SK-N-SH (cell line): ENCODE results near the gene DROSHA. TPM values are rescaled to one million over a fixed set of nuclear protein-coding genes. Genes with fewer than 3 reads are reported as not detected.
"Not testable (repeated sequence)": the region's sequence is repeated elsewhere in the genome, so short reads cannot be mapped to it uniquely, and the experiment has no call there.

Source experiments
- CTCF ChIA-PET: fragments of 300-600, 350-600 bp; formaldehyde crosslinking; extraction: SDS; loops from one replicate; lab custom pipeline; 2021; lab: Yijun Ruan, JAX
- POLR2A ChIA-PET: fragments of 350-600 bp; sonication (Branson Sonifier 250); formaldehyde crosslinking; extraction: SDS; loops from one replicate; lab custom pipeline; 2020; ENCODE audit warnings: antibody characterized with exemption, inconsistent platforms; lab: Yijun Ruan, JAX
- DNase-seq: peaks from one replicate; pipeline ENCODE4 v3.0.0; 2012
- H2AFZ ChIP-seq: fragments of 200-600 bp; sonication (generic); 2 replicates; pipeline ENCODE4 v1.8.1; 2016; ENCODE audit warnings: antibody characterized with exemption, mild to moderate bottlenecking, low read depth
- H3F3A ChIP-seq: fragments of 200-600 bp; sonication (generic); replicated peaks from 2 replicates; pipeline ENCODE3; 2016; ENCODE audit warnings: antibody characterized with exemption, mild to moderate bottlenecking; ENCODE audit not compliant: insufficient read depth
- H3K27ac ChIP-seq, 2 experiments: fragments of 200-500 bp in 1 of 2; fragments of 200-600 bp in 1 of 2; sonication (Bioruptor generic) in 1 of 2; sonication (generic), shearing (Covaris generic) in 1 of 2; 2 replicates each; pipeline versions ENCODE4 v1.5.1 to v1.6.1; 2014 to 2016; ENCODE audit warnings: low read depth in 2 of 2, inconsistent platforms in 1 of 2, low read length in 1 of 2, mild to moderate bottlenecking in 1 of 2, mixed read lengths in 1 of 2
- H3K27me3 ChIP-seq: fragments of 200-600 bp; sonication (generic), shearing (Covaris generic); 2 replicates; pipeline ENCODE4 v1.6.1; 2016; ENCODE audit warnings: mixed run types; ENCODE audit not compliant: insufficient read depth
- H3K36me3 ChIP-seq, 2 experiments: fragments of 200-500 bp in 1 of 2; fragments of 200-600 bp in 1 of 2; sonication (Bioruptor generic) in 1 of 2; sonication (generic) in 1 of 2; replicated peaks in 1 of 2; 2 replicates each; pipeline versions ENCODE3 to v1.5.1; 2014 to 2016; ENCODE audit warnings: low read length in 1 of 2, mild to moderate bottlenecking in 1 of 2; ENCODE audit not compliant: insufficient read depth in 2 of 2, control insufficient read depth in 1 of 2
- H3K4me1 ChIP-seq, 2 experiments: fragments of 200-500 bp in 1 of 2; fragments of 200-600 bp in 1 of 2; sonication (Bioruptor generic) in 1 of 2; sonication (generic), shearing (Covaris generic) in 1 of 2; 2 replicates each; pipeline versions ENCODE4 v1.5.1 to v1.6.1; 2014 to 2016; ENCODE audit warnings: low read depth in 1 of 2, low read length in 1 of 2, mixed run types in 1 of 2; ENCODE audit not compliant: insufficient read depth in 2 of 2, control insufficient read depth in 1 of 2
- H3K4me2 ChIP-seq: fragments of 200-600 bp; sonication (generic), shearing (Covaris generic); 2 replicates; pipeline ENCODE4 v1.6.1; 2017; ENCODE audit warnings: mixed run types
- H3K4me3 ChIP-seq, 2 experiments: fragments of 200-500 bp in 1 of 2; fragments of 200-600 bp in 1 of 2; sonication (Bioruptor generic) in 1 of 2; sonication (generic), shearing (Covaris generic) in 1 of 2; 2 replicates each; pipeline versions ENCODE4 v1.5.1 to v1.8.1; 2014 to 2016; ENCODE audit warnings: low read depth in 2 of 2, inconsistent platforms in 1 of 2, low read length in 1 of 2, mild to moderate bottlenecking in 1 of 2, mixed read lengths in 1 of 2, moderate library complexity in 1 of 2
- H3K79me2 ChIP-seq: fragments of 200-600 bp; sonication (generic); 2 replicates; pipeline ENCODE4 v1.8.1; 2017; ENCODE audit warnings: mild to moderate bottlenecking; ENCODE audit not compliant: insufficient read depth
- H3K9ac ChIP-seq: fragments of 200-600 bp; sonication (generic); 2 replicates; pipeline ENCODE4 v1.6.1; 2017; ENCODE audit warnings: mixed run types
- H3K9me2 ChIP-seq: fragments of 200-600 bp; sonication (generic); 2 replicates; pipeline ENCODE4 v1.6.1; 2017; ENCODE audit warnings: mixed run types
- H3K9me3 ChIP-seq: fragments of 200-600 bp; sonication (generic); 2 replicates; pipeline ENCODE4 v1.6.1; 2017; ENCODE audit warnings: mixed run types, mild to moderate bottlenecking, moderate library complexity
- H4K20me1 ChIP-seq: fragments of 200-600 bp; sonication (generic); 2 replicates; pipeline ENCODE4 v1.6.1; 2017; ENCODE audit warnings: mild to moderate bottlenecking, mixed run types; ENCODE audit not compliant: insufficient read depth
- EP300 ChIP-seq, 2 experiments: IDR thresholded peaks; 2 replicates each; pipeline versions ENCODE4 v1.4.0 to v1.6.1; 2012; ENCODE audit warnings: borderline replicate concordance in 1 of 2, low read depth in 1 of 2, low read length in 1 of 2
- FOSL2 ChIP-seq: IDR thresholded peaks from 2 replicates; pipeline ENCODE4 v1.4.0; 2012; ENCODE audit warnings: low read depth, mild to moderate bottlenecking, moderate library complexity, borderline replicate concordance
- MAX ChIP-seq: IDR thresholded peaks from 2 replicates; pipeline ENCODE4 v1.4.0; 2012; ENCODE audit warnings: low read depth
- RFX5 ChIP-seq: IDR thresholded peaks from 2 replicates; pipeline ENCODE4 v1.6.1; 2012; ENCODE audit warnings: mild to moderate bottlenecking, improper control_type of control experiment, low read length
- RXRA ChIP-seq: IDR thresholded peaks from 2 replicates; pipeline ENCODE4 v1.4.0; 2012; ENCODE audit warnings: low read depth, mild to moderate bottlenecking, borderline replicate concordance
- TCF12 ChIP-seq: IDR thresholded peaks from 2 replicates; pipeline ENCODE4 v1.4.0; 2012
- TEAD4 ChIP-seq: IDR thresholded peaks from 2 replicates; pipeline ENCODE4 v1.4.0; 2012; ENCODE audit warnings: mild to moderate bottlenecking, borderline replicate concordance; ENCODE audit not compliant: insufficient read depth
- YY1 ChIP-seq: IDR thresholded peaks from 2 replicates; pipeline ENCODE4 v1.4.0; 2012; ENCODE audit warnings: low read depth, mild to moderate bottlenecking
- WGBS: methylation state at CpG from one replicate; pipeline ENCODE4 v1.1.6; 2017; ENCODE audit warnings: low lambda C conversion rate; 5-methylcytosine and 5-hydroxymethylcytosine counted together
- polyA plus RNA-seq, 3 experiments: library from polyadenylated mRNA; depleted of rRNA; stranded (reverse); fragments of >200 nt; gene quantifications; 2 replicates each; pipeline ENCODE4 v1.2.3, GENCODE V29; 2012
- TF ChIP-seq, protein P1 (sequence below): fragments of 150-350 bp; IDR thresholded peaks from 2 replicates; pipeline ENCODE4 v1.6.1; 2016; ENCODE audit warnings: mild to moderate bottlenecking, low read depth, low read length

DROSHA gene
- polyA plus RNA-seq, 1 of the 3 experiments (the other 2 are of a cell fraction), result 49.3 TPM

- H3K9me2 ChIP-seq, result no peaks in the 10 kb centered on the region
- H4K20me1 ChIP-seq, result no peaks in the 10 kb centered on the region
- ChIA-PET CTCF (interaction anchor here (1.1 kb wide), 1 partner anchor 38 kb away, joined by 3 read pairs; no protein-coding TSS in a partner anchor), POLR2A (no interaction called here)
- H2AFZ ChIP-seq, result peak overlapping the region; percentile 35; the same call in 1 of the 2 replicates
- no peak overlapping the region for H3K4me3 ChIP-seq
- peak overlapping the region; percentile 8 to 82; a peak in 3 of 4 replicates for H3K27ac ChIP-seq
- no peaks in the 10 kb centered on the region for H3K79me2 ChIP-seq
- H3K36me3 ChIP-seq, result no peaks in the 10 kb centered on the region
- DNase-seq, result no peak
- TF ChIP-seq YY1 (no peak), TEAD4 (0 out of 2 replicates have a peak, but pooled peaks have one; percentile 2), RFX5 (no peak), RXRA (no peak)
- TF ChIP-seq, protein P1, sequence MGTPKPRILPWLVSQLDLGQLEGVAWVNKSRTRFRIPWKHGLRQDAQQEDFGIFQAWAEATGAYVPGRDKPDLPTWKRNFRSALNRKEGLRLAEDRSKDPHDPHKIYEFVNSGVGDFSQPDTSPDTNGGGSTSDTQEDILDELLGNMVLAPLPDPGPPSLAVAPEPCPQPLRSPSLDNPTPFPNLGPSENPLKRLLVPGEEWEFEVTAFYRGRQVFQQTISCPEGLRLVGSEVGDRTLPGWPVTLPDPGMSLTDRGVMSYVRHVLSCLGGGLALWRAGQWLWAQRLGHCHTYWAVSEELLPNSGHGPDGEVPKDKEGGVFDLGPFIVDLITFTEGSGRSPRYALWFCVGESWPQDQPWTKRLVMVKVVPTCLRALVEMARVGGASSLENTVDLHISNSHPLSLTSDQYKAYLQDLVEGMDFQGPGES, result no peak
- 39% methylated on average over 1 of the region's 1 CpG for WGBS
- peaks cover 11 to 41% of the 10 kb centered on the region in 2 experiments for H3K4me1 ChIP-seq
- H3F3A ChIP-seq, result peaks cover 52% of the 10 kb centered on the region
- H3K27me3 ChIP-seq, result no peaks in the 10 kb centered on the region
- no peaks in the 10 kb centered on the region for H3K9me3 ChIP-seq
- H3K9ac ChIP-seq, result peak overlapping the region; percentile 46; the same call in 1 of the 2 replicates
- H3K4me2 ChIP-seq, result no peak overlapping the region
Observed at GRCh38 chr5:31362529-31362900, 169.4 kb downstream of the DROSHA start.

GRCh38 chr5:31361704-31362528, 170.0 kb downstream of the DROSHA start:
- H3K27ac ChIP-seq, result peak overlapping the region; percentile 53 to 82

More at GRCh38 chr5:31361704-31362528, 170.0 kb downstream of the DROSHA start:
- Histone ChIP-seq H2AFZ (peak overlapping the region; percentile 35), H3F3A (peaks cover 51% of the 10 kb centered on the region)
- H4K20me1 ChIP-seq, DNase-seq, H3K9me2 ChIP-seq: not testable (repeated sequence)
- 0 out of 2 replicates have a peak, but pooled peaks have one; percentile 29 for TF ChIP-seq MAX
- peak; percentile 19; the same call in 1 of the 2 replicates for TF ChIP-seq TCF12
- peak; percentile 79; the same call in 1 of the 2 replicates for TF ChIP-seq YY1
- TF ChIP-seq RXRA, result peak; percentile 78
- peak; percentile 12; the same call in 1 of the 2 replicates for TF ChIP-seq FOSL2
- TF ChIP-seq EP300 (IDR thresholded peaks at IDR 0.05; ENCODE audit: borderline replicate concordance in 1 of 2, low read depth in 1 of 2, low read length in 1 of 2), result peak in 1 of 2 experiments; percentile 42; a peak in 1 of 4 replicates
- TF ChIP-seq, all 33 proteins: peak for 6; not testable (repeated sequence) for 27
- H3K9me3 ChIP-seq, H3K36me3 ChIP-seq, H3K79me2 ChIP-seq, POLR2A ChIA-PET, H3K4me3 ChIP-seq, H3K27me3 ChIP-seq: not testable (repeated sequence)
- H3K9ac ChIP-seq, result peak overlapping the region; percentile 46; the same call in 1 of the 2 replicates
- CTCF ChIA-PET, result interaction anchor here (1.1 kb wide), 1 partner anchor 38 kb away, joined by 3 read pairs; no protein-coding TSS in a partner anchor
- peak overlapping the region; percentile 24; the same call in 1 of the 2 replicates for H3K4me2 ChIP-seq
- 71% methylated on average over 6 of the region's 6 CpGs for WGBS
- peaks cover 9 to 35% of the 10 kb centered on the region in 2 experiments for H3K4me1 ChIP-seq
